ENCODE measurements around the gene TCOF1. TPM values are rescaled to one million over a fixed set of nuclear protein-coding genes. Genes with fewer than 3 reads are reported as not detected.

The TCOF1 gene
- total and polyA plus RNA-seq, 8 donors = 21.8 to 42.6 (median 31.1) TPM

GRCh38 chr5:150316320-150316719 is 41.2 kb upstream of the TCOF1 start:
- H3K27me3 ChIP-seq = no peaks in the 10 kb centered on the region
- H3K4me1 ChIP-seq = no peaks in the 10 kb centered on the region
- no peak for TF ChIP-seq CTCF (IDR thresholded peaks at IDR 0.05)
- no peaks in the 10 kb centered on the region for H3K9me3 ChIP-seq
- no peak overlapping the region for H3K27ac ChIP-seq
- no peak overlapping the region for H3K4me3 ChIP-seq
- intact Hi-C loops (cut with DNase I) = no loop called here
- DNase-seq = no peak
- no peaks in the 10 kb centered on the region for H3K36me3 ChIP-seq
- no peak for ATAC-seq

- DNase-seq (no peak), ATAC-seq (peak; percentile 60)
- H3K27me3 ChIP-seq = no peaks in the 10 kb centered on the region
- no peak for TF ChIP-seq CTCF (IDR thresholded peaks at IDR 0.05)
- no peaks in the 10 kb centered on the region for H3K9me3 ChIP-seq
- no peaks in the 10 kb centered on the region for H3K36me3 ChIP-seq
- H3K27ac ChIP-seq = no peak overlapping the region
- no peaks in the 10 kb centered on the region for H3K4me1 ChIP-seq
- intact Hi-C loops (cut with DNase I) = no loop called here
- H3K4me3 ChIP-seq = no peak overlapping the region
These were observed 40.2 kb upstream of the TCOF1 start for GRCh38 chr5:150317048-150318003.

- no peak overlapping the region for H3K4me3 ChIP-seq
- H3K27ac ChIP-seq = no peak overlapping the region
- H3K9me3 ChIP-seq = no peaks in the 10 kb centered on the region
- TF ChIP-seq CTCF (IDR thresholded peaks at IDR 0.05) = no peak
- H3K27me3 ChIP-seq = no peaks in the 10 kb centered on the region
- H3K4me1 ChIP-seq = no peaks in the 10 kb centered on the region
- ATAC-seq (no peak), DNase-seq (no peak)
- H3K36me3 ChIP-seq = no peaks in the 10 kb centered on the region
- intact Hi-C loops (cut with DNase I) = no loop called here
These were observed 38.6 kb upstream of the TCOF1 start for GRCh38 chr5:150318613-150319483.

- TF ChIP-seq CTCF (IDR thresholded peaks at IDR 0.05) = no peak
- H3K36me3 ChIP-seq = no peaks in the 10 kb centered on the region
- no peaks in the 10 kb centered on the region for H3K9me3 ChIP-seq
- no peak overlapping the region for H3K4me3 ChIP-seq
- no peaks in the 10 kb centered on the region for H3K4me1 ChIP-seq
- intact Hi-C loops (cut with DNase I) = no loop called here
- no peak for DNase-seq
- H3K27ac ChIP-seq = no peak overlapping the region
- ATAC-seq = no peak
- no peaks in the 10 kb centered on the region for H3K27me3 ChIP-seq
These were observed 38.1 kb upstream of the TCOF1 start for GRCh38 chr5:150319484-150319790.

- TF ChIP-seq CTCF (IDR thresholded peaks at IDR 0.05) = no peak
- H3K27me3 ChIP-seq = no peaks in the 10 kb centered on the region
- no peak overlapping the region for H3K4me3 ChIP-seq
- DNase-seq (peak in 3 of 4 donors; percentile 55 to 90 (median 78)), ATAC-seq (peak; percentile 70)
- intact Hi-C loops (cut with DNase I) = no loop called here
- H3K27ac ChIP-seq = no peak overlapping the region
- no peaks in the 10 kb centered on the region for H3K4me1 ChIP-seq
- no peaks in the 10 kb centered on the region for H3K9me3 ChIP-seq
- no peaks in the 10 kb centered on the region for H3K36me3 ChIP-seq
These were observed 37.4 kb upstream of the TCOF1 start for GRCh38 chr5:150320044-150320613.
